Endothelial cell of umbilical vein (primary cell): ENCODE measurements around the gene ZMYM1.

Experiments used
- EZH2 ChIP-seq: IDR thresholded peaks from 2 replicates; pipeline ENCODE4 v1.6.1; 2012; ENCODE audit warnings: borderline replicate concordance, low read depth, mild to moderate bottlenecking, moderate library complexity, low read length, inconsistent platforms; ENCODE audit not compliant: severe bottlenecking
- FOS ChIP-seq: IDR thresholded peaks from 2 replicates; pipeline ENCODE4 v1.6.1; 2011; ENCODE audit warnings: mild to moderate bottlenecking, low read length, moderate library complexity, borderline replicate concordance; ENCODE audit not compliant: insufficient read depth
- JUN ChIP-seq: IDR thresholded peaks from 2 replicates; pipeline ENCODE4 v1.6.1; 2011; ENCODE audit warnings: borderline replicate concordance, low read depth; ENCODE audit not compliant: insufficient read length, insufficient read depth
- POLR2A ChIP-seq: IDR thresholded peaks from 2 replicates; pipeline ENCODE4 v1.6.1; 2012; ENCODE audit warnings: low read depth, mild to moderate bottlenecking, control low read depth, low read length
- POLR2AphosphoS5 ChIP-seq: IDR thresholded peaks from 2 replicates; pipeline ENCODE4 v1.6.1; 2012; ENCODE audit warnings: low read depth, mild to moderate bottlenecking, control low read depth, low read length, moderate library complexity; ENCODE audit not compliant: insufficient read depth
- TF ChIP-seq, protein P1 (sequence below), 2 donors: IDR thresholded peaks; 1 replicate in 1 of 2; 2 replicates in 1 of 2; pipeline ENCODE4 v1.5.1; 2011; ENCODE audit warnings: low read length in 2 of 2, mild to moderate bottlenecking in 2 of 2, moderate library complexity in 2 of 2, control low read depth in 1 of 2, inconsistent platforms in 1 of 2, low read depth in 1 of 2; ENCODE audit not compliant: insufficient read depth in 1 of 2; ENCODE audit errors: extremely low read depth in 1 of 2

DNA sequence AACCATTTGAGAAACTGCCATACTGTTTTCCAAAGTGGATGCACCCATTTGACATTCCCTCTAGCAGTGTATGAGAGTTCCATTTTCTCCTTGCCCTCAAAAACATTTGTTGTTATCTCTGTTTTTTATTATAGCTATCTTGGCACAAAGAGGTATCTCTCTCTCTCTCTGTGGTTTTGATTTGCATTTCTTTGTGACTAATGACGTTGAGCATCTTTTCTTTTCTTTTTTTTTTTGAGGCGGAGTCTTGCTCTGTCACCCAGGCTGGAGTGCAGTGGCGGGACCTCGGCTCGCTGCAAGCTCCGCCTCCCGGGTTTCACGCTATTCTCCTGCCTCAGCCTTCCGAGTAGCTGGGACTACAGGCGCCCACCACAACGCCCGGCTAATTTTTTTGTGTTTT is 30.1 kb upstream of the ZMYM1 start:
- TF ChIP-seq, protein P1, sequence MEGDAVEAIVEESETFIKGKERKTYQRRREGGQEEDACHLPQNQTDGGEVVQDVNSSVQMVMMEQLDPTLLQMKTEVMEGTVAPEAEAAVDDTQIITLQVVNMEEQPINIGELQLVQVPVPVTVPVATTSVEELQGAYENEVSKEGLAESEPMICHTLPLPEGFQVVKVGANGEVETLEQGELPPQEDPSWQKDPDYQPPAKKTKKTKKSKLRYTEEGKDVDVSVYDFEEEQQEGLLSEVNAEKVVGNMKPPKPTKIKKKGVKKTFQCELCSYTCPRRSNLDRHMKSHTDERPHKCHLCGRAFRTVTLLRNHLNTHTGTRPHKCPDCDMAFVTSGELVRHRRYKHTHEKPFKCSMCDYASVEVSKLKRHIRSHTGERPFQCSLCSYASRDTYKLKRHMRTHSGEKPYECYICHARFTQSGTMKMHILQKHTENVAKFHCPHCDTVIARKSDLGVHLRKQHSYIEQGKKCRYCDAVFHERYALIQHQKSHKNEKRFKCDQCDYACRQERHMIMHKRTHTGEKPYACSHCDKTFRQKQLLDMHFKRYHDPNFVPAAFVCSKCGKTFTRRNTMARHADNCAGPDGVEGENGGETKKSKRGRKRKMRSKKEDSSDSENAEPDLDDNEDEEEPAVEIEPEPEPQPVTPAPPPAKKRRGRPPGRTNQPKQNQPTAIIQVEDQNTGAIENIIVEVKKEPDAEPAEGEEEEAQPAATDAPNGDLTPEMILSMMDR (IDR thresholded peaks at IDR 0.05; ENCODE audit: extremely low read depth in 1 of 2, insufficient read depth in 1 of 2, low read depth in 1 of 2, low read length in 2 of 2): no peak
- TF ChIP-seq POLR2A (no peak), EZH2 (no peak), JUN (no peak), POLR2AphosphoS5 (no peak), FOS (no peak)
